CD4-positive, alpha-beta T cell (primary cell): Measurements from ENCODE around the gene FBRSL1. TPM values are rescaled to one million over a fixed set of nuclear protein-coding genes. Genes with fewer than 3 reads are reported as not detected.

Experiments used
- ATAC-seq: fragments of 200-7000 bp; cut with Tn5 transposase; one replicate; pipeline ENCODE4 v1.10.0; 2022; ENCODE audit warnings: mild to moderate bottlenecking; ENCODE audit not compliant: poor library complexity
- CTCF ChIA-PET: fragments of 350-600 bp; sonication (Branson Sonifier 250); formaldehyde crosslinking; loops from one replicate; lab custom pipeline; 2021; ENCODE audit warnings: antibody characterized with exemption, inconsistent platforms; lab: Charles Lee
- POLR2A ChIA-PET: fragments of 350-600 bp; sonication (Branson Sonifier 250); formaldehyde crosslinking; loops from one replicate; lab custom pipeline; 2021; ENCODE audit warnings: antibody characterized with exemption, inconsistent platforms; lab: Charles Lee
- DNase-seq, 14 experiments: peaks; one replicate each; pipeline ENCODE4 v3.0.0-alpha.2; 2013 to 2020; ENCODE audit warnings: mixed read lengths in 2 of 14
- H3K27ac ChIP-seq, 2 donors: one replicate each; pipeline versions ENCODE4 v1.5.1 to v1.7.0; 2013; ENCODE audit warnings: low read length in 2 of 2, low read depth in 1 of 2, mild to moderate bottlenecking in 1 of 2
- H3K27me3 ChIP-seq, 2 experiments: 1 replicate in 1 of 2; 2 replicates in 1 of 2; pipeline versions ENCODE4 v1.6.1 to v1.7.0; 2013; ENCODE audit warnings: low read length in 2 of 2, control low read depth in 1 of 2, mild to moderate bottlenecking in 1 of 2, moderate library complexity in 1 of 2; ENCODE audit not compliant: insufficient read depth in 2 of 2, control insufficient read depth in 1 of 2
- H3K36me3 ChIP-seq: one replicate; pipeline ENCODE4 v1.6.1; 2013; ENCODE audit warnings: low read length, control low read depth; ENCODE audit not compliant: insufficient read depth
- H3K4me1 ChIP-seq: one replicate; pipeline ENCODE4 v1.6.1; 2013; ENCODE audit warnings: low read length, control low read depth; ENCODE audit not compliant: insufficient read depth
- H3K4me3 ChIP-seq: one replicate; pipeline ENCODE4 v1.5.1; 2013; ENCODE audit warnings: mild to moderate bottlenecking, low read length, moderate library complexity
- H3K9me3 ChIP-seq, 2 experiments: 1 replicate in 1 of 2; 2 replicates in 1 of 2; pipeline versions ENCODE4 v1.6.1 to v1.7.0; 2013; ENCODE audit warnings: low read length in 2 of 2, mild to moderate bottlenecking in 2 of 2, control low read depth in 1 of 2, moderate library complexity in 1 of 2; ENCODE audit not compliant: control insufficient read depth in 1 of 2, insufficient read depth in 1 of 2
- H3K27ac Mint-ChIP-seq: one replicate; pipeline ENCODE4 v1.8.0; 2020; ENCODE audit warnings: mixed read lengths
- H3K27me3 Mint-ChIP-seq: one replicate; pipeline ENCODE4 v1.8.0; 2021; ENCODE audit warnings: mixed read lengths
- H3K36me3 Mint-ChIP-seq: one replicate; pipeline ENCODE4 v1.8.0; 2021; ENCODE audit warnings: low read depth, mixed read lengths
- H3K4me1 Mint-ChIP-seq: one replicate; pipeline ENCODE4 v1.8.0; 2021; ENCODE audit warnings: low read depth, mixed read lengths
- H3K4me3 Mint-ChIP-seq: one replicate; pipeline ENCODE4 v1.8.0; 2020; ENCODE audit warnings: mild to moderate bottlenecking, mixed read lengths
- H3K9me3 Mint-ChIP-seq: one replicate; pipeline ENCODE4 v1.8.0; 2020; ENCODE audit warnings: mixed read lengths
- intact Hi-C, 2 experiments: fragments of 100-400 bp; cut with DNase I in 1 of 2; cut with micrococcal nuclease in 1 of 2; formaldehyde crosslinking; loops; one replicate each; pipeline versions ENCODE4 v1.15.1 to v1.9.0; 2023 to 2025; cut with DNase I, micrococcal nuclease
- total RNA-seq, 174 experiments: library from RNA in 2 of 174; stranded (reverse) in 2 of 174; gene quantifications; one replicate each; pipeline ENCODE4 v1.2.3 and lab custom pipeline; 2021 to 2026
- TF ChIP-seq, protein P1 (sequence below): fragments of 200-600 bp; IDR thresholded peaks from one replicate; pipeline ENCODE4 v1.8.0; 2022; ENCODE audit warnings: antibody characterized with exemption, mild to moderate bottlenecking

The FBRSL1 gene
- total RNA-seq, 2 experiments from 2014 or later: 75.8 to 80.7 TPM

GRCh38 chr12:132502149-132502881, 12.4 kb downstream of the FBRSL1 start:
- H3K36me3 ChIP-seq: peaks cover 2% of the 10 kb centered on the region
- TF ChIP-seq, protein P1, sequence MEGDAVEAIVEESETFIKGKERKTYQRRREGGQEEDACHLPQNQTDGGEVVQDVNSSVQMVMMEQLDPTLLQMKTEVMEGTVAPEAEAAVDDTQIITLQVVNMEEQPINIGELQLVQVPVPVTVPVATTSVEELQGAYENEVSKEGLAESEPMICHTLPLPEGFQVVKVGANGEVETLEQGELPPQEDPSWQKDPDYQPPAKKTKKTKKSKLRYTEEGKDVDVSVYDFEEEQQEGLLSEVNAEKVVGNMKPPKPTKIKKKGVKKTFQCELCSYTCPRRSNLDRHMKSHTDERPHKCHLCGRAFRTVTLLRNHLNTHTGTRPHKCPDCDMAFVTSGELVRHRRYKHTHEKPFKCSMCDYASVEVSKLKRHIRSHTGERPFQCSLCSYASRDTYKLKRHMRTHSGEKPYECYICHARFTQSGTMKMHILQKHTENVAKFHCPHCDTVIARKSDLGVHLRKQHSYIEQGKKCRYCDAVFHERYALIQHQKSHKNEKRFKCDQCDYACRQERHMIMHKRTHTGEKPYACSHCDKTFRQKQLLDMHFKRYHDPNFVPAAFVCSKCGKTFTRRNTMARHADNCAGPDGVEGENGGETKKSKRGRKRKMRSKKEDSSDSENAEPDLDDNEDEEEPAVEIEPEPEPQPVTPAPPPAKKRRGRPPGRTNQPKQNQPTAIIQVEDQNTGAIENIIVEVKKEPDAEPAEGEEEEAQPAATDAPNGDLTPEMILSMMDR: no peak
- Mint-ChIP-seq H3K9me3 (no peaks in the 10 kb centered on the region), H3K4me1 (peaks cover 66% of the 10 kb centered on the region), H3K4me3 (peak overlapping the region; percentile 30), H3K27ac (peak overlapping the region; percentile 63), H3K36me3 (peaks cover 3% of the 10 kb centered on the region), H3K27me3 (no peaks in the 10 kb centered on the region)
- H3K27me3 ChIP-seq: no peaks in the 10 kb centered on the region
- ATAC-seq: no peak
- peaks cover 98% of the 10 kb centered on the region for H3K4me1 ChIP-seq
- H3K9me3 ChIP-seq: no peaks in the 10 kb centered on the region
- no peak overlapping the region for H3K4me3 ChIP-seq
- no peak overlapping the region for H3K27ac ChIP-seq
- intact Hi-C loops: no loop called here
- CTCF ChIA-PET: no interaction called here
- peak in 2 of 14 experiments; percentile 27 to 40 for DNase-seq
- POLR2A ChIA-PET: no interaction called here

- no peak overlapping the region for H3K27ac ChIP-seq
- ATAC-seq: no peak
- TF ChIP-seq, protein P1: no peak
- Mint-ChIP-seq H3K9me3 (no peaks in the 10 kb centered on the region), H3K27ac (peak overlapping the region; percentile 63), H3K4me3 (no peak overlapping the region), H3K27me3 (no peaks in the 10 kb centered on the region), H3K4me1 (peaks cover 62% of the 10 kb centered on the region), H3K36me3 (peaks cover 4% of the 10 kb centered on the region)
- H3K4me1 ChIP-seq: peaks cover 98% of the 10 kb centered on the region
- peaks cover 2% of the 10 kb centered on the region for H3K36me3 ChIP-seq
- POLR2A ChIA-PET: no interaction called here
- CTCF ChIA-PET: no interaction called here
- no peaks in the 10 kb centered on the region for H3K27me3 ChIP-seq
- DNase-seq: no peak
- no peaks in the 10 kb centered on the region for H3K9me3 ChIP-seq
- intact Hi-C loops: no loop called here
- H3K4me3 ChIP-seq: no peak overlapping the region
Measured at GRCh38 chr12:132502882-132503193, 12.9 kb downstream of the FBRSL1 start.

GRCh38 chr12:132503618-132504204, 13.8 kb downstream of the FBRSL1 start:
- POLR2A ChIA-PET: interaction anchor here (1.3 kb wide), 1 partner anchor 11 kb away, joined by 3 read pairs; no protein-coding TSS in a partner anchor
- H3K4me3 Mint-ChIP-seq: no peak overlapping the region
- H3K27ac ChIP-seq: no peak overlapping the region

More at GRCh38 chr12:132503618-132504204, 13.8 kb downstream of the FBRSL1 start:
- intact Hi-C loops: no loop called here
- TF ChIP-seq, protein P1: no peak
- no peaks in the 10 kb centered on the region for H3K9me3 ChIP-seq
- peaks cover 9% of the 10 kb centered on the region for H3K36me3 ChIP-seq
- DNase-seq (no peak), ATAC-seq (no peak)
- Mint-ChIP-seq H3K9me3 (no peaks in the 10 kb centered on the region), H3K27me3 (no peaks in the 10 kb centered on the region), H3K4me1 (peaks cover 62% of the 10 kb centered on the region), H3K36me3 (peaks cover 4% of the 10 kb centered on the region), H3K27ac (peak overlapping the region; percentile 63)
- CTCF ChIA-PET: interaction anchor here (0.7 kb wide), 1 partner anchor 9 kb away, joined by 3 read pairs; no protein-coding TSS in a partner anchor
- H3K4me1 ChIP-seq: peaks cover 94% of the 10 kb centered on the region
- H3K4me3 ChIP-seq: no peak overlapping the region
- H3K27me3 ChIP-seq: no peaks in the 10 kb centered on the region
